Heart left ventricle (tissue), 13 donors: ENCODE measurements around the gene BDP1.

Source experiments
- CTCF ChIP-seq, 12 donors: fragments of 200-600 bp; sonication (generic) in 4 of 12; IDR thresholded peaks; one replicate each; pipeline versions ENCODE4 v1.5.0 to v1.8.0; 2018 to 2022; ENCODE audit warnings: antibody characterized with exemption in 12 of 12, mild to moderate bottlenecking in 5 of 12
- POLR2A ChIP-seq, 2 donors: fragments of 450-650 bp; IDR thresholded peaks; one replicate each; pipeline ENCODE4 v1.6.1; 2017; ENCODE audit warnings: antibody characterized with exemption in 2 of 2, mild to moderate bottlenecking in 2 of 2, moderate library complexity in 2 of 2
- donor health status: ischemic (EF 13 %, LVEDD 7.1; RV severe dilation, severe dysfunction).
- donor health status: DM: no; HTN: yes; CAD: no.
- donor health status: DM: no; HTN: no; CAD: no.
- donor health status: ischemic (EF 25% LVEDD 6.9; RV normal size, moderate dysfunction).
- donor health status: ischemic (EF 25% LVEDD 5.7; RV mildly dilated, moderate dysfunction).
- donor health status: ischemic (EF 35%, LVEDD 5.7; RV mildly dilated, moderate dysfunction).
- donor health status: nonischemic (EF 11% LVEDD 7.7; RV severe dilation, severe dysfunction).
- donor health status: DM: yes; HTN: yes; CAD: no.
- donor health status: PGD.
- donor health status: ischemic (EF 29% LVEDD 5.4; RV normal size, mild dysfunction).
- donor health status: nonischemic (EF 23%, LVEDD 6.1; RV moderate dilation, normal function).

GRCh38 chr5:71615809-71616208 lies 160.4 kb downstream of the BDP1 start:
- no peak for TF ChIP-seq CTCF (IDR thresholded peaks at IDR 0.05)
- no peak for TF ChIP-seq POLR2A (IDR thresholded peaks at IDR 0.05)
